Spleen (tissue), 11 donors: ENCODE results near the gene MYBPC3. TPM values are rescaled to one million over a fixed set of nuclear protein-coding genes. Genes with fewer than 3 reads are reported as not detected.
A peak's percentile ranks its signal among the peaks of the same experiment; 100 is the strongest.

ENCODE experiments used
- DNase-seq: peaks from one replicate; pipeline ENCODE4 v3.0.0-alpha.2; 2020
- H3K27ac ChIP-seq, 8 donors: fragments of 200-600 bp; sonication (generic) in 7 of 8; 1 replicate in 4 of 8; 2 replicates in 4 of 8; pipeline versions ENCODE4 v1.5.0 to v1.8.0; 2016 to 2021; ENCODE audit warnings: inconsistent platforms in 4 of 8, mild to moderate bottlenecking in 4 of 8, moderate library complexity in 1 of 8
- H3K27me3 ChIP-seq, 7 donors: fragments of 200-600 bp; sonication (generic) in 6 of 7; replicated peaks in 1 of 7; 1 replicate in 4 of 7; 2 replicates in 3 of 7; pipeline versions ENCODE4 v1.5.0 to v1.8.0; 2016 to 2021; ENCODE audit warnings: inconsistent platforms in 3 of 7, mild to moderate bottlenecking in 1 of 7
- H3K36me3 ChIP-seq, 6 donors: fragments of 200-600 bp; sonication (generic) in 5 of 6; 1 replicate in 4 of 6; 2 replicates in 2 of 6; pipeline versions ENCODE4 v1.5.0 to v1.8.0; 2016 to 2021; ENCODE audit warnings: inconsistent platforms in 2 of 6
- H3K4me1 ChIP-seq, 6 donors: fragments of 200-600 bp; sonication (generic) in 5 of 6; 1 replicate in 3 of 6; 2 replicates in 3 of 6; pipeline versions ENCODE4 v1.5.0 to v1.8.0; 2016 to 2021; ENCODE audit warnings: inconsistent platforms in 3 of 6
- H3K4me3 ChIP-seq, 8 donors: fragments of 200-600 bp; sonication (generic) in 7 of 8; 1 replicate in 4 of 8; 2 replicates in 4 of 8; pipeline versions ENCODE4 v1.5.0 to v1.8.0; 2016 to 2021; ENCODE audit warnings: inconsistent platforms in 4 of 8, mild to moderate bottlenecking in 4 of 8, moderate library complexity in 2 of 8
- H3K9me3 ChIP-seq, 8 donors: fragments of 200-600 bp; sonication (generic) in 7 of 8; 1 replicate in 4 of 8; 2 replicates in 4 of 8; pipeline versions ENCODE4 v1.5.0 to v1.8.0; 2016 to 2021; ENCODE audit warnings: inconsistent platforms in 4 of 8
- POLR2A ChIP-seq, 3 donors: fragments of 450-650 bp; IDR thresholded peaks; one replicate each; pipeline ENCODE4 v1.5.1; 2017; ENCODE audit warnings: antibody characterized with exemption in 3 of 3, mild to moderate bottlenecking in 1 of 3
- POLR2AphosphoS5 ChIP-seq, 3 donors: sonication (generic); formaldehyde crosslinking; IDR thresholded peaks; one replicate each; pipeline ENCODE4 v1.5.1; 2017; ENCODE audit warnings: antibody characterized with exemption in 3 of 3
- WGBS, 5 donors: extraction: QIAGEN DNeasy Blood & Tissue Kit in 3 of 5; methylation state at CpG; one replicate each; pipeline versions ENCODE4 v1.1.5 to v1.1.7; 2013 to 2018; 5-methylcytosine and 5-hydroxymethylcytosine counted together
- intact Hi-C: fragments of 100-400 bp; cut with DNase I; formaldehyde crosslinking; loops from one replicate; pipeline ENCODE4 v1.15.0; 2023; ENCODE audit warnings: low total_unique reads
- polyA plus RNA-seq, 3 donors: library from polyadenylated mRNA; stranded (reverse); fragments of 200-250 nt; gene quantifications; one replicate each; pipeline ENCODE4 v1.2.1, GENCODE V29; 2013
- total RNA-seq, 7 donors: library from RNA; depleted of rRNA in 3 of 7; stranded (reverse); fragments of >200 nt in 3 of 7; fragmentation: NEBNext Ultra II Directional in 4 of 7; extraction: Animal tissue kit (Norgen Biotek cat#: 25700) in 4 of 7; gene quantifications; one replicate each; pipeline versions ENCODE4 v1.1.0 to v1.2.1, GENCODE V29; 2016 to 2021
- TF ChIP-seq, protein P1 (sequence below), 11 experiments: fragments of 200-600 bp in 7 of 11; fragments of 450-650 bp in 4 of 11; sonication (generic) in 4 of 11; IDR thresholded peaks in 8 of 11; conservative IDR thresholded peaks in 3 of 11; 1 replicate in 7 of 11; 2 replicates in 4 of 11; pipeline versions ENCODE4 v1.4.0 to v1.8.0; 2016 to 2021; ENCODE audit warnings: antibody characterized with exemption in 11 of 11, inconsistent platforms in 4 of 11, mild to moderate bottlenecking in 1 of 11
- donor health status: healthy with polysubstance abuse.
- donor health status: DM: no; HTN: no; CAD: no; lungs with moderate emphysema.
- donor health status: DM: no; HTN: no; CAD: no.
- donor health status: Bipolar disorder and iron deficiency.
- donor health status: healthy.
- donor health status: DM: no; HTN: no; CAD: no.
- donor health status: DM: yes; HTN: yes; CAD: no.

Gene MYBPC3
- total and polyA plus RNA-seq, 10 donors: 0.49 to 4.7 (median 1.5) TPM

DNA sequence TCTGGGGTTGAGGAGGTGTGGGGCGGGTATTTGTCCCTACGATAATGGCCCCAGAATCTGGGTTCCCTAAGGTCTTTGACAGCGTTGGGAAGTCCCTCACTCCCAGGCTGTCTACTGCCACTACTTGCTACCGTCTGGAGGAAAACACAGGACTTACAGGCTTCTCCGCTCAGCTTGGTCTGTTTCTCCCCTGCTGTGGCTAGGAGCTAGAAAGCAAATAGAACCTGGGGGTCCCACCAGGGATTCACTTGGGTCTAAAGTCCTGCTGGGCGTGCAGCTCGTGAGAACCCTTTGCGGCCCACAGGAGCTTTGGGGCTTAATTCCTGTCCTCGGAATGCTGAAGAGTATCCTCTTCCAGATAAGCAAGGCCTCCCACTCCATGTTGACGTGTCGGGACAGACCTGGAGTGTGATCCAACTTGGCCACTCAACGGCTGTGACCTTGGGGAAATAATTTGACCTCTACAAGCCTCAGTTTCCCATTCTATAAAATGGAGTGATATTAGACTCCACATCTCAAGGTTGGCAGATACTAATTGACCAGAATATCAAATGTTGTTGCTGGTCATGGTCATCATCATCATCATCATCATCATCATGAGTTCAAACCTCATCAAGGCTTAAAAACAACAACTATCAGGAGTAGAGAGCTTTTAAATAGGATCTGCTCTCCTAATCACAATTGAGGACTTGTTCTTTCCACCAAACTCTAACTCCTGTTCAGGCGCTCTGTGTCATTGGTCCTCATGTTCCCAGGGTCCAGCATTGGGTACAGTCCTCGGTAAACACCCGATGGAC, 1.7 kb upstream of the MYBPC3 start:
- no peak for DNase-seq
- no peaks in the 10 kb centered on the region for H3K27me3 ChIP-seq
- H3K27ac ChIP-seq: no peak overlapping the region
- peaks cover 0 to 66% (median 14%) of the 10 kb centered on the region in 6 donors for H3K36me3 ChIP-seq
- TF ChIP-seq, protein P1, sequence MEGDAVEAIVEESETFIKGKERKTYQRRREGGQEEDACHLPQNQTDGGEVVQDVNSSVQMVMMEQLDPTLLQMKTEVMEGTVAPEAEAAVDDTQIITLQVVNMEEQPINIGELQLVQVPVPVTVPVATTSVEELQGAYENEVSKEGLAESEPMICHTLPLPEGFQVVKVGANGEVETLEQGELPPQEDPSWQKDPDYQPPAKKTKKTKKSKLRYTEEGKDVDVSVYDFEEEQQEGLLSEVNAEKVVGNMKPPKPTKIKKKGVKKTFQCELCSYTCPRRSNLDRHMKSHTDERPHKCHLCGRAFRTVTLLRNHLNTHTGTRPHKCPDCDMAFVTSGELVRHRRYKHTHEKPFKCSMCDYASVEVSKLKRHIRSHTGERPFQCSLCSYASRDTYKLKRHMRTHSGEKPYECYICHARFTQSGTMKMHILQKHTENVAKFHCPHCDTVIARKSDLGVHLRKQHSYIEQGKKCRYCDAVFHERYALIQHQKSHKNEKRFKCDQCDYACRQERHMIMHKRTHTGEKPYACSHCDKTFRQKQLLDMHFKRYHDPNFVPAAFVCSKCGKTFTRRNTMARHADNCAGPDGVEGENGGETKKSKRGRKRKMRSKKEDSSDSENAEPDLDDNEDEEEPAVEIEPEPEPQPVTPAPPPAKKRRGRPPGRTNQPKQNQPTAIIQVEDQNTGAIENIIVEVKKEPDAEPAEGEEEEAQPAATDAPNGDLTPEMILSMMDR (IDR thresholded peaks at IDR 0.05 in 8 of 11, conservative IDR thresholded peaks at IDR 0.05 in 3 of 11): no peak
- peak in 1 of 3 donors; percentile 18 for TF ChIP-seq POLR2AphosphoS5 (IDR thresholded peaks at IDR 0.05)
- 83 to 93% (median 90%) methylated on average over 15 of the region's 15 CpGs for WGBS, 5 donors
- peaks cover 0 to 33% (median 10%) of the 10 kb centered on the region in 6 donors for H3K4me1 ChIP-seq
- intact Hi-C loops: no loop called here
- no peaks in the 10 kb centered on the region for H3K9me3 ChIP-seq
- H3K4me3 ChIP-seq: no peak overlapping the region

DNA sequence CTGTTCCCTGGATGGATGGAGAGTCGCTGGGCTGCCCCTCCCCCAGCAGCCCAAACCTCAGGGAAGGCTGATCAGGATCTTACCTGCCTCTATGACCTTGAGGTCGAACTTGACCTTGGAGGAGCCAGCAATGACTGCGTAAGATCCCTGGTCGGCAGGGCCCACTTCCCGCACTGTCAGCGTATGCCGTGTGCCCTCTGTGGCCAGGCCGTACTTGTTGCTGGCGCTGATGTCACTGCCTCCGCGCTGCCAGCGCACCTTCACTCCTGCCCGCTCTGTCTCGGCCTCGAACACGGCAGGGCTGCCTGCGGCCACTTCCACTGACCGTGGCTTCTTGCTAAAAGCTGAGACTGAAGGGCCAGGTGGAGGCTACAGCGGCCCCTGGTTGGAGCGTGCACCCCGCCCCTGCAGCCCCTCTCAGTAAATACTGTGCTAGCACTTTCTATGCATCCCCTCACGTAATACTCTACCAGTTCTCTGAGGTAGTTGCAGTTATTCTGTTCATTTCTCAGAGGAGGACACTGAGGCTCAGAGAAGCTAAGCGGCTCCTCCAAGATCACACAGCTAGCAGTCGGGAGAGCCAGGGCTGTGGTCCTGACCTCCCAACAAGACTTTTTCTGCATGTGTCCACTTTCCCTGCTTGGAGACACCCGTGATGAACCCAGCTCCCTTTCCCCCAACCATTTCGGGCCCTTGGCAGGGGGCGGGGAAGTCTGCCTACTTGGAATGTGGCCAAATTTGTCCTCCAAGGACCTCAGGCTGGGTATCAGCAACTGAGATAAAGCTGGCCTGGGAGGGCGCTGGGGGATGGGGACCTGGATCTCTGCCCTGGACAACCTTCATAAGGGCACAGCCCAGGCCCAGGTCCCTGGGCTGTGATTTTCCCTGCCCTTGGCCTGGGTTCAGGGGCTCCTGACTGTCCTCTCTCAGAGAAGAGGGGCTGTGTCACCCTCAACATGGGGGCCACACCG, 1.1 kb downstream of the MYBPC3 start:
- H3K4me1 ChIP-seq: peaks cover 0 to 35% (median 11%) of the 10 kb centered on the region in 6 donors
- no peak for DNase-seq
- peak in 1 of 3 donors; percentile 54 for TF ChIP-seq POLR2AphosphoS5 (IDR thresholded peaks at IDR 0.05)
- TF ChIP-seq, protein P1 (IDR thresholded peaks at IDR 0.05 in 8 of 11, conservative IDR thresholded peaks at IDR 0.05 in 3 of 11): no peak
- no peak for TF ChIP-seq POLR2A (IDR thresholded peaks at IDR 0.05)
- no peak overlapping the region for H3K27ac ChIP-seq
- 75 to 86% (median 79%) methylated on average over 26 to 29 of the region's 29 CpGs for WGBS, 5 donors
- peaks cover 0 to 51% (median 9%) of the 10 kb centered on the region in 6 donors for H3K36me3 ChIP-seq
- no peak overlapping the region for H3K4me3 ChIP-seq
- intact Hi-C loops: no loop called here
- peaks cover 0 to 18% (median 0%) of the 10 kb centered on the region in 7 donors for H3K27me3 ChIP-seq
- H3K9me3 ChIP-seq: no peaks in the 10 kb centered on the region

DNA sequence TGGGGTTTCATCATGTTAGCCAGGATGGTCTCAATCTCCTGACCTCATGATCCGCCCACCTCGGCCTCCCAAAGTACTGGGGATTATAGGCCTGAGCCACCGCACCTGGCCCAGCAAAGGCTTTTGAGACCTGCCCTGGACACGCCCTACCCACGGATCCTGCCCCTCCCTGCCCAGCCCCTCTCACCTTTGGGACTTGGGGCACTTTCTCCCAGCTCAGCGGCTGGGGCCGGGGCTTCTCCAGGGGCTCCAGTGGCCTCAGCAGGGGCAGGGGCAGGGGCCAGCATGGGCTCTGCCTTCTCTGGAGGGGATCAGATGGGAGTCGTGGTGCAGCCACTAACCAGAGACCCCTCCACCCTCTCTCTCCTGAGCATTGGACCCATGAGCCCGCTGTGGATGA, 2.2 kb downstream of the MYBPC3 start:
- intact Hi-C loops: no loop called here
- TF ChIP-seq POLR2AphosphoS5 (IDR thresholded peaks at IDR 0.05) (no peak), POLR2A (IDR thresholded peaks at IDR 0.05) (no peak)
- TF ChIP-seq, protein P1 (IDR thresholded peaks at IDR 0.05 in 8 of 11, conservative IDR thresholded peaks at IDR 0.05 in 3 of 11): no peak
- 72 to 95% (median 88%) methylated on average over 8 to 9 of the region's 9 CpGs for WGBS, 5 donors
- Histone ChIP-seq H3K4me1 (peaks cover 0 to 31% (median 10%) of the 10 kb centered on the region in 6 donors), H3K27me3 (peaks cover 0 to 18% (median 0%) of the 10 kb centered on the region in 7 donors), H3K36me3 (peaks cover 0 to 45% (median 8%) of the 10 kb centered on the region in 6 donors), H3K27ac (no peak overlapping the region), H3K9me3 (no peaks in the 10 kb centered on the region), H3K4me3 (no peak overlapping the region)
- peak; percentile 66 for DNase-seq
